ENCODE data around the gene TMEM213.

TMEM213 gene

DNA sequence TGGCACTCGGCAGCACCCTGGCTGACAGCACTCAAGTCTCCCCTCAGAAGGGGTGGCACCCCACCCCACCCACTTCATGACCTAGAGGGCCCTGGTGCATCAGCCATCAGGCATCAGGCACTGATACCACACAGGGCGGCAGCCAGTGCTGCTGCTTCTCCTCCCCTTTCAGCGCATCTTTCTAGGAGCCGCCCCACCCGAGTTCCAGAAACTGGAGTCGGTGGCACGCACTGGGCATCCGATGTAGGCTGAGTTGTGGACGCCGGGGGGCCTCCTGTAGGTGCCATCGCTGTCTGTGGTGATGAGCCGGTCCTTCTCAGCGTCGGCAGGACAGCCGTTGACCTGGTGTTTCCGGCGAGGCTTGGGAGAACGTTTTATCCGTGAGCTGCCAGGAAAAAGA, 70.0 kb downstream of the TMEM213 start:
- H3K4me1 Mint-ChIP-seq (ENCODE audit: low read depth): peaks cover 19% of the 10 kb centered on the region
- H3K9me3 Mint-ChIP-seq: no peaks in the 10 kb centered on the region
- no peaks in the 10 kb centered on the region for H3K27me3 Mint-ChIP-seq (ENCODE audit: low read depth)
- no peak overlapping the region for H3K27ac Mint-ChIP-seq
- no peaks in the 10 kb centered on the region for H3K36me3 Mint-ChIP-seq (ENCODE audit: low read depth)
- no peak overlapping the region for H3K4me3 Mint-ChIP-seq

DNA sequence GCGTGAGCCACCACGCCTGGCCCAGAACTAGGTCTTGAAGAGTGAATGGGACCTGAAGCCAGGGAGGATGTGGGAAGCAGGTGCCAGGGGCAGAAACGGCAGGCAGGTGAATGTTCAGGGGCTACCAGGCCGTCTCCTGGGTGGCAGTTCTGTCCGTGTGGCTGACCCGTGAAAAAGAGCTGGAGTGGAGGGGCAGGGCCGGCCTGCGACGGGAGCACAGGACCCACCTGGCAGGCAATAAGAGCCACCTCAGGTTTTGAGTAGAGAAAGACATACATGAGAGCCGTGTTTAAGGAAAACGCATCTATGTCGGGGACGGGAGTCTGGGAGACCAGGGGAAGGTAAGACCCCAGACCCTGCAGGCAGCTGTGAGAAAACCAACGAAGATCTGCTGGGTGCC, 70.9 kb downstream of the TMEM213 start:
- no peaks in the 10 kb centered on the region for H3K36me3 Mint-ChIP-seq (ENCODE audit: low read depth)
- H3K4me3 Mint-ChIP-seq: no peak overlapping the region
- H3K9me3 Mint-ChIP-seq: no peaks in the 10 kb centered on the region
- no peaks in the 10 kb centered on the region for H3K27me3 Mint-ChIP-seq (ENCODE audit: low read depth)
- H3K27ac Mint-ChIP-seq: no peak overlapping the region
- H3K4me1 Mint-ChIP-seq (ENCODE audit: low read depth): peaks cover 19% of the 10 kb centered on the region

DNA sequence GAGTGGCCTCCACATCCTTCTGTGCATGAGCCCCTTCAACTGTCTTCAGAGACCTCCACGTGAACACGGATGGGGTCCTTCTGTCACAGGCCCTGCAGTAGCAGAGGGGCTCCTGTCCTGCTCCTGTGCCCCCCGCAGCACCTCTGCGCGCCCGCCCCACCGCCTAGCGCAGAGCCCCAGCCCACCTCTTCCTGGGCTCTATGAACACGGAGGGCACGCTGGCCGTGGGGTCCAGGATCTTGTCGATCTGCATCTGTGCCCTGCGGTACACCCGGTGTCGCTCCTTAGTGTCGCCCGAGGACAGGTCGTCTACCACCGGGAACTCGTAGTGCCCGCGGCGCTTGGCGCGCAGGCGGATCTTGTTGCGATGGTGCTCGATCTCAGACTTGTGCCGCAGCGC, 71.6 kb downstream of the TMEM213 start:
- no peak overlapping the region for H3K27ac Mint-ChIP-seq

DNA sequence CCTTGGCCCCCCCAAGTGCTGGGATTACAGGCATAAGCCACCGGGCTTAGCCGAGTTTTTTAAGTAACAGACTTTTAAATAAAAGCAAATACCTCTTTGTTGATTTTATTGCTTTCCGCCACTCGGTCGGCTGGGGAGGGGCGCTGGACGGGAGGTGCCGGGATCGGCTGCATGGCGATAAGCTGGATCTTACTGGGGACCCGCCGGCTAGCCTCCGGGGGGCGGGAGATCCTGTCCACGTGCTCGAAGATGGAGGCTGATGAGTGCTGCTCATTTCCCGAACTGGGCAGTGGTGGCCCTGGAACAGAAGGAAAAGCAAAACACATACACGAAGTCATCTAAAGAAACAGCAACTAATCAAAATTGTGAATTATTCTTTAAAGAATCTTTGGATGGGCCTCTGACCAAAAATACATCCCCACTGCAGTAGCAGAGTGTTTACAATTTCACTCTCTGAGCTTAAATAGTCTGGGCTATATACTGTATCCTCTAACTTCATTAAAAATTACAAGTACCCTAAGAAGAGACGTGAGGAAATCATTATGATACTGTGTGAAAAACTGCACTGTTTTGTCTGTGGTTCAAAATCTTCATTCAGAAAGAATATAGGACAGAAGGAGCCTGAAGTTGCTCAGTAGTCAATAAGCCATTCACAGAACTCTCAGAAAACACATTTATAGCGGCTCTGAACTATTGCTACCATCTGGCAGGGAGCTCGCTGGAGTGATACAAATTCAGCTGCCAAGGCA, 73.4 kb downstream of the TMEM213 start:
- H3K27ac Mint-ChIP-seq: no peak overlapping the region
- H3K4me3 Mint-ChIP-seq: no peak overlapping the region
- peaks cover 14% of the 10 kb centered on the region for H3K4me1 Mint-ChIP-seq (ENCODE audit: low read depth)
- no peaks in the 10 kb centered on the region for H3K9me3 Mint-ChIP-seq
- H3K36me3 Mint-ChIP-seq (ENCODE audit: low read depth): no peaks in the 10 kb centered on the region
- no peaks in the 10 kb centered on the region for H3K27me3 Mint-ChIP-seq (ENCODE audit: low read depth)

More for the DNA sequence above, 71.6 kb downstream of the TMEM213 start:
- H3K9me3 Mint-ChIP-seq: no peaks in the 10 kb centered on the region
- no peak overlapping the region for H3K4me3 Mint-ChIP-seq
- no peaks in the 10 kb centered on the region for H3K27me3 Mint-ChIP-seq (ENCODE audit: low read depth)
- H3K36me3 Mint-ChIP-seq (ENCODE audit: low read depth): no peaks in the 10 kb centered on the region
- H3K4me1 Mint-ChIP-seq (ENCODE audit: low read depth): peaks cover 16% of the 10 kb centered on the region

DNA sequence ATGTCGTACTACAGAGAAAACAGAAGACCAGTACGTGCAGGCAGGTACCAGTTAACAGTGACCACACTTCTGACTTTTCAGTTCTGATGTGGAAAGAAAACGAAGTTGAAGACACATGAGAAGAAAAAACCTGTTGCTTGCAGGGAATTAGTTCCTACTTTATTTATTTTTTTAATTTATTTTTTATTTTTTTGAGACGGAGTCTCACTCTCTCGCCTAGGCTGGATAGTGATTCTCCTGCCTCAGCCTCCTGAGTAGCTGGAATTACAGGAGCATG, 74.0 kb downstream of the TMEM213 start:
- Mint-ChIP-seq H3K36me3 (ENCODE audit: low read depth) (no peaks in the 10 kb centered on the region), H3K4me3 (no peak overlapping the region), H3K4me1 (ENCODE audit: low read depth) (peaks cover 19% of the 10 kb centered on the region), H3K9me3 (no peaks in the 10 kb centered on the region), H3K27ac (no peak overlapping the region), H3K27me3 (ENCODE audit: low read depth) (no peaks in the 10 kb centered on the region)

DNA sequence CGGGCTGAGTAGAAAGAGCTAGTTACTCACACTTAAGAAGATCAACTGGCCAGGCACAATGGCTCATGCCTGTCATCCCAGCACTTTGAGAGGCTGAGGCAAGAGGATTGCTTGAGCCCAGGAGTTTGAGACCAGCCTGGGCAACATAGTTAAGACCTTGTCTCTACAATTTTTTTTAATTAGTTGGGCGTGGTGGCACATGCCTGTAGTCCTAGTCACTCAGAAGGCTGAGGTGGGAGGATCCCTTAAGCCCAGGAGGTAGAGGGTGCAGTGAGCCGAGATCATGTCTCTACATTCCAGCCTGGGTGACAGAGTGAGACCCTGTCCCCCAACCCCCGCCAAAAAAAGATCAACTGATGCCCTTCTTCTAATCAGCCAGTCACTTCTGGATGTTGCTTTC, 74.8 kb downstream of the TMEM213 start:
- H3K4me1 Mint-ChIP-seq (ENCODE audit: low read depth): peaks cover 20% of the 10 kb centered on the region
- no peak overlapping the region for H3K27ac Mint-ChIP-seq
- no peaks in the 10 kb centered on the region for H3K36me3 Mint-ChIP-seq (ENCODE audit: low read depth)
- no peaks in the 10 kb centered on the region for H3K9me3 Mint-ChIP-seq
- H3K4me3 Mint-ChIP-seq: no peak overlapping the region
- no peaks in the 10 kb centered on the region for H3K27me3 Mint-ChIP-seq (ENCODE audit: low read depth)

DNA sequence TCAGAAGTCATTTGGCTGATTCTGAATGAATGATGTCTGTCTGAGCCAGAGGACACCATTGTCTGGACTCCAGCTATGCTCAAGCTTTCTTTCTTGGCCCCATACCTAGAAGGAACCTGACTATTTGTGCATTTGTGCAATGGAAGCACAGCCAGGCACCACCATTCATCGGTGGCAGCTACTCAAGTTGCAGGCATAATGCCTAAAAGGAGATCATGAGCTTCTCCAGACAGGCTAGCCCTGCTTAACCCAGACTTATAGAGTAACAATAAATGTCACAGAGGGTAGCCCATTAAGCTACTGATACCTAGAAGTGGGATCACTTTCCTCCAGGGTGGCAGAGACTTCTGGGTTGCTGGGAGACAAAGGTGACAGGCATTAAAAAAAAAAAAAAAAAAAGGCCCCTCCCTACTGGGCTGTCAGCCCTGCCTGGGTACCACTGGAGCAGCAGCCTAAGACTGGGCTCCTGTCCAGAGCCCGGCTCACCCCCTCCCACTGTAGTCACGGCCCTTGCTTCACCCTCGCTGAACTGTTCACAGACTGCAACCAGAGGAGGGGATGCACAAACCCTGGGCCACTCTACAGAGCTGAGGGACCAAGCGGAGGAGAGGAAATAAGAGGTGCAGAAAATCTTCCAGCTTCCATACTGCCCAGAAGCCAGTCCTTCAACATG, 75.6 kb downstream of the TMEM213 start:
- Mint-ChIP-seq H3K4me1 (ENCODE audit: low read depth) (peaks cover 20% of the 10 kb centered on the region), H3K36me3 (ENCODE audit: low read depth) (no peaks in the 10 kb centered on the region), H3K27me3 (ENCODE audit: low read depth) (no peaks in the 10 kb centered on the region), H3K27ac (no peak overlapping the region), H3K9me3 (no peaks in the 10 kb centered on the region), H3K4me3 (no peak overlapping the region)

DNA sequence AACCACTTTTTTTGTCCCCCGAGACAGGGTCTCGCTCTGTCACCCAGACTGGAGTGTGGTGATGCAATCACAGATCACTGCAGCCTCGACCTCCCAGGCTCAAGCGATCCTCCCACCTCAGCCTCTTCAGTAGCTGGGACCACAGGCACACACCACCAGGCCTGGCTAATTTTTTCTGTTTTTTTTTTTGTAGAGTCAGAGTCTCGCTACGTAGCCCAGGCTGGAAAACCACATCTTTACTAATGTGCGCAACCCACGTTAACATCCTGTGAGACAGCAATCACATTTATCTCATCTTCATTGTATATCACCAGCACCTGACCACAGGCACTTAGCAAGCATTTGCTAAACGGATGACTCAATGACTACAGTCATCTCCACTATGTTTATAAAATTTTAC, 78.0 kb downstream of the TMEM213 start:
- Mint-ChIP-seq H3K9me3 (no peaks in the 10 kb centered on the region), H3K4me3 (no peak overlapping the region), H3K27ac (peak overlapping the region; percentile 72), H3K36me3 (ENCODE audit: low read depth) (peaks cover 1% of the 10 kb centered on the region), H3K27me3 (ENCODE audit: low read depth) (no peaks in the 10 kb centered on the region), H3K4me1 (ENCODE audit: low read depth) (peaks cover 20% of the 10 kb centered on the region)

DNA sequence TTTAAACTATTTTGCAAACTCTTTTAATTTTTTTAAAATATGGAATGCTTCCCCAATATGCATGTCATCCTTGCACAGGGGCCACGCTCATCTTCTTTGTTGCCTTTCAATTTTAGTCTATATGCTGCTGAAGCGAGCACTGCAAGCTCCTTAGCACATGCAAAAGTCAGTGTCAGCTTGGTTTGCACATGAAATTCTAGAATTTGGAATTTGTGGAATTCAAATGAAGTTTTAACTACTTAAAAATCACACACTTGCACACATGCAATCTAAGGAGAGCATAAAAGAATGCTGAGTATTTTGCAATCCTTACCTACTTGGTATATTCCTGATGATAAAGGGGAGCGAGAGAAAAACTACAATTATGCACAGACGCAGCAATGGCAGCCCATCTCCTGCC, 78.5 kb downstream of the TMEM213 start:
- H3K27me3 Mint-ChIP-seq (ENCODE audit: low read depth): no peaks in the 10 kb centered on the region
- H3K4me3 Mint-ChIP-seq: no peak overlapping the region
- peaks cover 20% of the 10 kb centered on the region for H3K4me1 Mint-ChIP-seq (ENCODE audit: low read depth)
- H3K36me3 Mint-ChIP-seq (ENCODE audit: low read depth): peaks cover 1% of the 10 kb centered on the region
- no peaks in the 10 kb centered on the region for H3K9me3 Mint-ChIP-seq
- H3K27ac Mint-ChIP-seq: no peak overlapping the region

DNA sequence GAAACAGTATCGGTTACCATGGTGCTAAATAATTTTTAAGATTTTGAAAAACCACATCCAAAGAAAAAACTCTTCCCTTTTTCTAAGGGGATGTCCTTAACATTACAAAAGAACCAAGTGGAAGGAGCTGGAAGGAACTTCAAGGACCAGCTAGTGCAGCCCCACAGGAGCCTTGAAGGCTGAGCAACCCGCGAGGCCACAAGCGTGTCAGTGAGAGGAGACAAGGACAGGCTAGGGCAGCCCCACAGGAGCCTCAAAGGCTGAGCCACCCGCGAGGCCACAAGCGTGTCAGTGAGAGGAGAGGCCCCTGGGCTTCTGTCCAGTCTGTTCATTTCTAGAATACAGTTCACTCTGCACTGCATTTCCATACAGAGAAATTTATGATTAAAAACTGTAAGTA, 80.3 kb downstream of the TMEM213 start:
- Mint-ChIP-seq H3K4me1 (ENCODE audit: low read depth) (peaks cover 30% of the 10 kb centered on the region), H3K27me3 (ENCODE audit: low read depth) (no peaks in the 10 kb centered on the region), H3K36me3 (ENCODE audit: low read depth) (peaks cover 3% of the 10 kb centered on the region), H3K9me3 (no peaks in the 10 kb centered on the region), H3K27ac (no peak overlapping the region), H3K4me3 (no peak overlapping the region)

DNA sequence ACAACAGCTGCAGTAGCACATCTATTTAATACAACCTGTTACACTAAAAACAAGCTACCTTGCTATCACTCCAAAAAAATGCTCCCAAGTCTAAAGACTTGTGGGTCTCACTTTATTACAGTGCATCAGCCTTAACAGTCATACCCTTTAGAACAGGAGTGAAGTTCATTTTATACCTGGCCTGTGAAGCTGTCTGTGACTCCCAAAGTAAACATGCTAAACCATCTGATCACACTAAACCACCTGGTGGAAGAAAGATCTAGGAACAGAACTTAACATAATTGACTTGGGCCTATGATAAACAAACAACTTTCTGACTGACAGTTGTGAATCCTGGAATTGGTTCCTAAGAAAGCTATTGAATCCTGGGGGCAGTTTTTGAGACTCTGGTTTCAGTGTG, 81.1 kb downstream of the TMEM213 start:
- Mint-ChIP-seq H3K27me3 (ENCODE audit: low read depth) (no peaks in the 10 kb centered on the region), H3K4me1 (ENCODE audit: low read depth) (peaks cover 30% of the 10 kb centered on the region), H3K4me3 (no peak overlapping the region), H3K36me3 (ENCODE audit: low read depth) (peaks cover 3% of the 10 kb centered on the region), H3K27ac (no peak overlapping the region), H3K9me3 (no peaks in the 10 kb centered on the region)

DNA sequence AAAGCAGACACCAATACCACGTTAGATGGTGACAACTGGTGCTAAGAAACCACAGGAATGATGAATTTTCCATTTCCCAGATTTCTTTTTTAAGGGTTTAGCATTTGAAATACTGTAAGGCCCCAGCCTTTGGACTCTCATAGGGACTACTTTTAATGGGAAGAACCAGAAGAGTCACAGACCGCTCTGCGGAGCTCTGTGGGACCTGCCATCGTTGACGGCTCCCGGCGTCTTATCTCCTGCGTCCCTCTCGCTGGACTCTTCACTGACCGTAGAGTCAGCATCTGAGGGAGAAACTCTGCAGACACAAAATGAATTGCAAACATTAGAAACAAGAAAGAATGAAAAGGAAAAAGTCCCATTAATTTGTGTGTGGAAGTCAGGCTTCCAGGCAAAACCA, 81.6 kb downstream of the TMEM213 start:
- H3K27me3 Mint-ChIP-seq (ENCODE audit: low read depth): no peaks in the 10 kb centered on the region

DNA sequence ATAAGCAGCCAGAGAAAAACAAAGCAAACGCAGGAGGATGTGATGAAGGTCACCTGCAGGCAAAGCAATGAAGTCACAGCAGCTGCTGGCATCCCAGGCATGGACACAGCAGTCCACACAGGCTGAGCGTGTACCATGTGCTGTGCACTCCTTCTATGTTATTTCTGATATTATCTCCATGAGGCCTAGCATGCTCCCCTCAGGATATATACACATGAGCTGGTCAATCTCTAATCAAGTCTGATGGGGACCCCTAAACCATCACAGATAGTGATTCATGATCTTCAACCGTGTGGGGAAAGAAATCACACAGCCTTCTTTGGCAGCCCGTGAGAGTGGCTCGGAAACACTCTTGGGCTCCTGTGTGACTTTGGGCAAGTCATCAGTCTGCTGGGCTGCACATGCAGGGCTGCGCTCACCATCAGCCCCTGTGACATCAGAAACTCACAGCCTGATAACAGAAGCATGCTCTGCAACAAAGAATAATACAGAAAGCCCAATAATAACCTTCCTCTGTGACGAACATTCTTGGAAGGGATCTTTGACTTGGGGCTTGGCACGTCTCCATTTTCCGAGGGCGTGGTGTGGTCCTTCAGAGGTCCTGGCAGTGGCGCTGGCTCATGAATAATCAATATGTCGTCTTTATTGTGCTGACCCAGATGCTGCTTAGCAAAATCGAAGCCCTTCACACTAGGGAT, 83.2 kb downstream of the TMEM213 start:
- Mint-ChIP-seq H3K27ac (no peak overlapping the region), H3K4me3 (no peak overlapping the region), H3K4me1 (ENCODE audit: low read depth) (peaks cover 17% of the 10 kb centered on the region), H3K9me3 (no peaks in the 10 kb centered on the region), H3K36me3 (ENCODE audit: low read depth) (peaks cover 3% of the 10 kb centered on the region), H3K27me3 (ENCODE audit: low read depth) (no peaks in the 10 kb centered on the region)

More for the DNA sequence above, 81.6 kb downstream of the TMEM213 start:
- Mint-ChIP-seq H3K9me3 (no peaks in the 10 kb centered on the region), H3K4me1 (ENCODE audit: low read depth) (peaks cover 28% of the 10 kb centered on the region), H3K27ac (no peak overlapping the region), H3K36me3 (ENCODE audit: low read depth) (peaks cover 3% of the 10 kb centered on the region), H3K4me3 (no peak overlapping the region)

DNA sequence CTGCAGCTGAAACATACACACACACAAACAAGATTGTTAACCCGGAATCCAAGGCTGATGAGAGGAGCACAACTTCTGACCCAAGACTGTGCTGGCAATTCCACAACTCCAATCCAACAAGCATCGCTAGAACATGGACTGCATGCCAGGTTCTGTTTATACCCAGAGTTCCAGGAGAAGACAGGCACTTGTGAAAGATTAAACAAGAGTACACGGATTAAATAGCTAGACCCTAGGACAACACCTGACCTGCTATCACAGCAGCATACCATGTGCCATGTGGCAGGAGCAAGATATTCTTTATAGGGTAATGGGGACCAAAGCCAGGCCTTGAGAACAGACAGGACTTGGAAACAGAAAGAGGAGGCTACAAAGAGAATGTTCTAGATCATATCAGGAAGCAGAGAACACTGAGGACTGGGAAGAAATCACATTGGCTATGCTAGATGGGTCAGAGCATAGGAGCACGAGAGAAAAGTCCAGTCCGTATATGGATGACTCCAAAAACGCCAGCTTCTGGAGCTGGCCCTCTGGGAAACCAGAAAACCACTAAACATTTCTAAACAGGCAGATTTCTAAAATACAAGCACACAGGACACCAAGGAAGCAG, 83.9 kb downstream of the TMEM213 start:
- Mint-ChIP-seq H3K4me3 (no peak overlapping the region), H3K36me3 (ENCODE audit: low read depth) (peaks cover 3% of the 10 kb centered on the region), H3K27me3 (ENCODE audit: low read depth) (no peaks in the 10 kb centered on the region), H3K9me3 (no peaks in the 10 kb centered on the region), H3K27ac (no peak overlapping the region), H3K4me1 (ENCODE audit: low read depth) (peaks cover 16% of the 10 kb centered on the region)

DNA sequence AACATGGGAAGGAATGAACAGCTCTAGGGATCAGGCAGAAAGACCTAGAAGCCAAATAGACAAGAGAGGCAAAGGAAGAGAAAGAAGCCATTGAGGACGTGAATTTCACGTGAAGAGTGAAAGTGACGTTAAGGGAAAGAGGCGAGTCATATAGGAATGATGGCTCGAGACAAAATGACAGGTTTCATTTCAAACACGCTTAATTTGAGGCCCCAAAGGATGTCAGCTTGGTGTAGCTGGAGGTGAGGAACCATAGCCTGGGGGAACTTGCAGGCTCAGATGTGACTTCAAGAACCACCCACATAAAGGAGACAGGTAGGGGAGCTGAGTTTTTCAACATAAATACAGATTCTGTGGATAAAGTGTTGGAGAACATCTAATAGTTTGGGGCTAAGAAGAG, 84.5 kb downstream of the TMEM213 start:
- no peaks in the 10 kb centered on the region for H3K9me3 Mint-ChIP-seq
- H3K27me3 Mint-ChIP-seq (ENCODE audit: low read depth): no peaks in the 10 kb centered on the region
- H3K27ac Mint-ChIP-seq: peak overlapping the region; percentile 28
- peaks cover 15% of the 10 kb centered on the region for H3K4me1 Mint-ChIP-seq (ENCODE audit: low read depth)
- H3K4me3 Mint-ChIP-seq: no peak overlapping the region
- H3K36me3 Mint-ChIP-seq (ENCODE audit: low read depth): peaks cover 3% of the 10 kb centered on the region

Measured in T-helper 1 cell treated with Interleukin-12 subunit alpha and Interleukin-12 subunit beta and Interleukin-4 antibody, amounts not matched to agents 30 μg/mL and 1 μg/mL, for 36 hours (primary cell).